Measurements from ENCODE around the gene ABCF1. TPM values are rescaled to one million over a fixed set of nuclear protein-coding genes. Genes with fewer than 3 reads are reported as not detected.

Gene ABCF1
- total and polyA plus RNA-seq, 9 of the 15 experiments (the other 6 are each of a cell fraction or from before 2014, with no cell fraction given) = 41.6 to 193 (median 102) TPM

- TF ChIP-seq MLX (CRISPR knock-in tag; conservative IDR thresholded peaks at IDR 0.05) = 0 out of 4 replicates have a peak, but pooled peaks of 1 of the 2 experiments have one; percentile 43
- TF ChIP-seq PKNOX1 (IDR thresholded peaks at IDR 0.05) = peak; percentile 75
Observed at GRCh38 chr6:30533460-30534294, 37.6 kb upstream of the ABCF1 start (continued).

- Histone ChIP-seq H3K4me1 (replicated peaks in 1 of 2; ENCODE audit: control insufficient read depth in 2 of 2, insufficient read depth in 2 of 2, low read length in 2 of 2) (peaks cover 0 to 2% of the 10 kb centered on the region in 2 experiments; a peak in 2 of 5 replicates), H3K9me3 (replicated peaks; ENCODE audit: control insufficient read depth, insufficient read depth, low read depth, low read length) (no peaks in the 10 kb centered on the region), H3K36me3 (ENCODE audit: control insufficient read depth, insufficient read depth, low read length) (no peaks in the 10 kb centered on the region), H2AFZ (ENCODE audit: low read depth, low read length) (no peak overlapping the region), H3K79me2 (ENCODE audit: control insufficient read depth, insufficient read depth, low read length) (no peaks in the 10 kb centered on the region), H3K27ac (ENCODE audit: extremely low read depth, low read depth, low read length) (no peak overlapping the region), H4K20me1 (replicated peaks; ENCODE audit: control insufficient read depth, insufficient read depth, low read length) (no peaks in the 10 kb centered on the region), H3K4me3 (no peak overlapping the region), H3K9me1 (ENCODE audit: control insufficient read depth, insufficient read depth, low read length) (no peaks in the 10 kb centered on the region), H3K4me2 (ENCODE audit: insufficient read depth, low read length) (no peak overlapping the region), H3K9ac (ENCODE audit: insufficient read depth in 1 of 2, low read depth in 2 of 2, low read length in 2 of 2) (no peak overlapping the region), H3K27me3 (ENCODE audit: control insufficient read depth in 2 of 2, insufficient read depth in 2 of 2, low read length in 2 of 2) (no peaks in the 10 kb centered on the region)
- intact Hi-C loops (cut with micrococcal nuclease) = no loop called here
- BruUV-seq (replicated peaks) = no TSS peak
- CTCF ChIA-PET (ENCODE audit: low intra/inter-chr PET ratio) = interaction anchor here (0.6 kb wide), 1 partner anchor 53 kb away, joined by 3 read pairs; no protein-coding TSS in a partner anchor
- ATAC-seq (no peak), FAIRE-seq (no peak), DNase-seq (ENCODE audit: extremely low read depth in 1 of 4, low spot score in 3 of 4) (no peak)
- in situ Hi-C loops (cut with MboI) = loop anchor here (5.0 kb wide), 1 partner anchor 46 kb away; no protein-coding TSS in a partner anchor
- TF ChIP-seq ZBTB9 (CRISPR knock-in tag; IDR thresholded peaks at IDR 0.05) = no peak
- TF ChIP-seq ZNF518B (CRISPR knock-in tag; IDR thresholded peaks at IDR 0.05) = no peak
- TF ChIP-seq RB1 (IDR thresholded peaks at IDR 0.05; ENCODE audit: low read depth) = no peak
- TF ChIP-seq NFIC (IDR thresholded peaks at IDR 0.05) = no peak
- 24% methylated on average over 3 of the region's 3 CpGs for WGBS (ENCODE audit: insufficient coverage, low coverage, missing lambda C conversion rate)
- POLR2A ChIA-PET = interaction anchor here (0.6 to 2.0 kb wide), 2 partner anchors 9 to 19 kb away, joined by 3 to 8 read pairs; partner anchors contain the start of gene GNL1
Observed at GRCh38 chr6:30537931-30538330, 33.3 kb upstream of the ABCF1 start.

All from K562 (cell line).